Ishikawa (cell line): ENCODE results near the gene CDX2.

Experiments
- CEBPB ChIP-seq: IDR thresholded peaks from 2 replicates; pipeline ENCODE4 v1.6.1; 2012
- CREB1 ChIP-seq: IDR thresholded peaks from 2 replicates; pipeline ENCODE4 v1.6.1; 2012; ENCODE audit warnings: low read depth
- EGR1 ChIP-seq: IDR thresholded peaks from 2 replicates; pipeline ENCODE4 v1.6.1; 2012
- EP300 ChIP-seq: IDR thresholded peaks from 2 replicates; pipeline ENCODE4 v1.6.1; 2012; ENCODE audit warnings: borderline replicate concordance
- FOXM1 ChIP-seq: IDR thresholded peaks from 2 replicates; pipeline ENCODE4 v1.6.1; 2012; ENCODE audit warnings: low read depth, borderline replicate concordance
- NFIC ChIP-seq: IDR thresholded peaks from 2 replicates; pipeline ENCODE4 v1.6.1; 2012
- RAD21 ChIP-seq: IDR thresholded peaks from 2 replicates; pipeline ENCODE4 v1.6.1; 2012; ENCODE audit warnings: low read depth
- TAF1 ChIP-seq: IDR thresholded peaks from 2 replicates; pipeline ENCODE4 v1.6.1; 2012; ENCODE audit warnings: low read depth, mild to moderate bottlenecking
- TCF12 ChIP-seq: IDR thresholded peaks from 2 replicates; pipeline ENCODE4 v1.6.1; 2012; ENCODE audit warnings: low read depth
- TEAD4 ChIP-seq: IDR thresholded peaks from 2 replicates; pipeline ENCODE4 v1.6.1; 2012
- YY1 ChIP-seq: IDR thresholded peaks from 2 replicates; pipeline ENCODE4 v1.6.1; 2012; ENCODE audit warnings: low read depth
- ZBTB7A ChIP-seq: IDR thresholded peaks from 2 replicates; pipeline ENCODE4 v1.6.1; 2012; ENCODE audit warnings: low read depth
- TF ChIP-seq, protein P1 (sequence below): IDR thresholded peaks from 2 replicates; pipeline ENCODE4 v1.6.1; 2012
- TF ChIP-seq, protein P2 (sequence below): IDR thresholded peaks from 2 replicates; pipeline ENCODE4 v1.6.1; 2012
- TF ChIP-seq, protein P3 (sequence below): IDR thresholded peaks from 2 replicates; pipeline ENCODE4 v1.6.1; 2012; ENCODE audit warnings: low read depth, mild to moderate bottlenecking

Gene CDX2

DNA sequence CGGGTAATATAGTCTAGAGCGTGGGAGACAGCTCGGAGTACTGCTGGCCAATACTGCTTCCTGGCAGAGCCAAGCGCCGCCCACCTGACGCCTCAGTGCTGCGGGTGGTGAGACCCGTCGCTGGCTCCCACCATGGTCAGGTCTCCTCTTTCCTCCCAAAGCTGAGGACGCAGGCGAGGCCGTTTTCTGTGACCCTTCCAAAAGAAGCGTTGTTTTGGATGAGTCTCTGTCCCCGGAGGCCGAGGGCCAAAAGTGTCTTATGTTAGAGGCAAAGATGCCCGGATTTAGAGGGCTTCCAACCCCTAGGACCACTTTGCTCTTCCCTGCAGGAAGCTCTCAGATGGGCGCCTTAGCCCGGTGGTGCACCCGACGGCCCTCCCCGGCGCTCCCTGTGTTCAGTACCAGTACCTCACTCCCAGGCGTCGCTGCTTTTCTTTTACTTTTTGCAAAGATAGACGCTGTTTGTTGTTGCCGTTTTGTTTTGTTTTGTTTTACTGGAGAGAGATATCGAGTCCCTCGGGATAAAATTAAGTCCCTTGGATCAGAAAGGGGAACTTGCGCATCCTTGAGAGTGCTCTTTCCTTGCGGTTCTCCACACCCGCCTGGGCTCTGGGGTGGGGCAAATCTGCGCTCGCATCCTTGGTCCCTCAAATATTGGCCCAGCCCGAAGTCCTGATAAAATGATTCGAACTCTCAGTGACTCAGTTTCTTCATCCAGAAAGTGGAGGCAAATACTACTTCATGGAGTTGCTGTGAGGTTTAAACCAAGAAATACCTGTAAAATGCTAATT is 42.3 kb downstream of the CDX2 start:
- TF ChIP-seq CEBPB (no peak), TAF1 (no peak), ZBTB7A (no peak), CREB1 (no peak), NFIC (no peak), RAD21 (no peak), TEAD4 (no peak), FOXM1 (no peak), TCF12 (no peak), EGR1 (no peak), EP300 (no peak)
- TF ChIP-seq, protein P1, sequence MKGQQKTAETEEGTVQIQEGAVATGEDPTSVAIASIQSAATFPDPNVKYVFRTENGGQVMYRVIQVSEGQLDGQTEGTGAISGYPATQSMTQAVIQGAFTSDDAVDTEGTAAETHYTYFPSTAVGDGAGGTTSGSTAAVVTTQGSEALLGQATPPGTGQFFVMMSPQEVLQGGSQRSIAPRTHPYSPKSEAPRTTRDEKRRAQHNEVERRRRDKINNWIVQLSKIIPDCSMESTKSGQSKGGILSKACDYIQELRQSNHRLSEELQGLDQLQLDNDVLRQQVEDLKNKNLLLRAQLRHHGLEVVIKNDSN, result no peak
- TF ChIP-seq, protein P2, sequence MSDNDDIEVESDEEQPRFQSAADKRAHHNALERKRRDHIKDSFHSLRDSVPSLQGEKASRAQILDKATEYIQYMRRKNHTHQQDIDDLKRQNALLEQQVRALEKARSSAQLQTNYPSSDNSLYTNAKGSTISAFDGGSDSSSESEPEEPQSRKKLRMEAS, result no peak
- TF ChIP-seq, protein P3, sequence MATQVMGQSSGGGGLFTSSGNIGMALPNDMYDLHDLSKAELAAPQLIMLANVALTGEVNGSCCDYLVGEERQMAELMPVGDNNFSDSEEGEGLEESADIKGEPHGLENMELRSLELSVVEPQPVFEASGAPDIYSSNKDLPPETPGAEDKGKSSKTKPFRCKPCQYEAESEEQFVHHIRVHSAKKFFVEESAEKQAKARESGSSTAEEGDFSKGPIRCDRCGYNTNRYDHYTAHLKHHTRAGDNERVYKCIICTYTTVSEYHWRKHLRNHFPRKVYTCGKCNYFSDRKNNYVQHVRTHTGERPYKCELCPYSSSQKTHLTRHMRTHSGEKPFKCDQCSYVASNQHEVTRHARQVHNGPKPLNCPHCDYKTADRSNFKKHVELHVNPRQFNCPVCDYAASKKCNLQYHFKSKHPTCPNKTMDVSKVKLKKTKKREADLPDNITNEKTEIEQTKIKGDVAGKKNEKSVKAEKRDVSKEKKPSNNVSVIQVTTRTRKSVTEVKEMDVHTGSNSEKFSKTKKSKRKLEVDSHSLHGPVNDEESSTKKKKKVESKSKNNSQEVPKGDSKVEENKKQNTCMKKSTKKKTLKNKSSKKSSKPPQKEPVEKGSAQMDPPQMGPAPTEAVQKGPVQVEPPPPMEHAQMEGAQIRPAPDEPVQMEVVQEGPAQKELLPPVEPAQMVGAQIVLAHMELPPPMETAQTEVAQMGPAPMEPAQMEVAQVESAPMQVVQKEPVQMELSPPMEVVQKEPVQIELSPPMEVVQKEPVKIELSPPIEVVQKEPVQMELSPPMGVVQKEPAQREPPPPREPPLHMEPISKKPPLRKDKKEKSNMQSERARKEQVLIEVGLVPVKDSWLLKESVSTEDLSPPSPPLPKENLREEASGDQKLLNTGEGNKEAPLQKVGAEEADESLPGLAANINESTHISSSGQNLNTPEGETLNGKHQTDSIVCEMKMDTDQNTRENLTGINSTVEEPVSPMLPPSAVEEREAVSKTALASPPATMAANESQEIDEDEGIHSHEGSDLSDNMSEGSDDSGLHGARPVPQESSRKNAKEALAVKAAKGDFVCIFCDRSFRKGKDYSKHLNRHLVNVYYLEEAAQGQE, result no peak

DNA sequence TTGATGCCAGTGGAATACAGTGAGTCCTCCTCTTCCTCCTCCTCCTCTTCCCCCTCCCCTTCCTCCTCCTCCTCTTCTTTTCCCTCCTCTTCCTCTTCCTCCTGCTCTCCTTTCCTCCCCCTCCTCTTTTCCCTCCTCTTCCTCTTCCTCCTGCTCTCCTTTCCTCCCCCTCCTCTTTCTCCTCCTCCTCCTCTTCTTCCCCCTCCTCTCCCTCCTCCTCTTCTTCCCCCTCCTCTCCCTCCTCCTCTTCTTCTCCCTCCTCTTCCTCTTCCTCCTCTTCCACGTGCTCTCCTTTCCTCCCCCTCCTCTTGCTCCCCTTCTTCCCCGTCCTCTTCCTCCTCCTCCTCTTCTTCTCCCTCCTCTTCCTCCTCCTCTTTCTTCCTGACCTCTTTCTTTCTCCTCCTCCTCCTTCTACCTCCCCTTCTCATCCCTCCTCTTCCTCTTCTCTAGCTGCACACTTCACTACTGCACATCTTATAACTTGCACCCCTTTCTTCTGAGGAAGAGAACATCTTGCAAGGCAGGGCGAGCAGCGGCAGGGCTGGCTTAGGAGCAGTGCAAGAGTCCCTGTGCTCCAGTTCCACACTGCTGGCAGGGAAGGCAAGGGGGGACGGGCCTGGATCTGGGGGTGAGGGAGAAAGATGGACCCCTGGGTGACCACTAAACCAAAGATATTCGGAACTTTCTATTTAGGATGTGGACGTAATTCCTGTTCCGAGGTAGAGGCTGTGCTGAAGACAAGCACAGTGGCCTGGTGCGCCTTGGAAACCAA is 43.7 kb downstream of the CDX2 start:
- TF ChIP-seq, protein P2, result no peak
- TF ChIP-seq RAD21, result no peak
- TF ChIP-seq EP300, result no peak
- no peak for TF ChIP-seq CEBPB
- TF ChIP-seq, protein P3, result no peak
- TF ChIP-seq EGR1, result no peak
- TF ChIP-seq, protein P1, result no peak
- no peak for TF ChIP-seq YY1
- TF ChIP-seq TCF12, result no peak

DNA sequence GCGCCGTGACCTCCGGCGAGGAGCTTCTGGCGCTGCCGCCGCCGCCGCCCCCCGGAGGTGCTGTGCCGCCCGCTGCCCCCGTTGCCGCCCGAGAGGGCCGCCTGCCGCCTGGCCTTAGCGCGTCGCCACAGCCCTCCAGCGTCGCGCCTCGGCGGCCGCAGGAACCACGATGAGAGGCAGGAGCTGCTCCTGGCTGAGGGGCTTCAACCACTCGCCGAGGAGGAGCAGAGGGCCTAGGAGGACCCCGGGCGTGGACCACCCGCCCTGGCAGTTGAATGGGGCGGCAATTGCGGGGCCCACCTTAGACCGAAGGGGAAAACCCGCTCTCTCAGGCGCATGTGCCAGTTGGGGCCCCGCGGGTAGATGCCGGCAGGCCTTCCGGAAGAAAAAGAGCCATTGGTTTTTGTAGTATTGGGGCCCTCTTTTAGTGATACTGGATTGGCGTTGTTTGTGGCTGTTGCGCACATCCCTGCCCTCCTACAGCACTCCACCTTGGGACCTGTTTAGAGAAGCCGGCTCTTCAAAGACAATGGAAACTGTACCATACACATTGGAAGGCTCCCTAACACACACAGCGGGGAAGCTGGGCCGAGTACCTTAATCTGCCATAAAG is 44.5 kb downstream of the CDX2 start:
- TF ChIP-seq, protein P2, result no peak
- TF ChIP-seq FOXM1, result no peak
- TF ChIP-seq TAF1, result no peak
- no peak for TF ChIP-seq EGR1
- no peak for TF ChIP-seq EP300
- no peak for TF ChIP-seq YY1
- TF ChIP-seq, protein P3, result no peak
- no peak for TF ChIP-seq RAD21
- no peak for TF ChIP-seq NFIC
- TF ChIP-seq TCF12, result no peak
